ENCODE measurements around the gene KLHL28.

DNA sequence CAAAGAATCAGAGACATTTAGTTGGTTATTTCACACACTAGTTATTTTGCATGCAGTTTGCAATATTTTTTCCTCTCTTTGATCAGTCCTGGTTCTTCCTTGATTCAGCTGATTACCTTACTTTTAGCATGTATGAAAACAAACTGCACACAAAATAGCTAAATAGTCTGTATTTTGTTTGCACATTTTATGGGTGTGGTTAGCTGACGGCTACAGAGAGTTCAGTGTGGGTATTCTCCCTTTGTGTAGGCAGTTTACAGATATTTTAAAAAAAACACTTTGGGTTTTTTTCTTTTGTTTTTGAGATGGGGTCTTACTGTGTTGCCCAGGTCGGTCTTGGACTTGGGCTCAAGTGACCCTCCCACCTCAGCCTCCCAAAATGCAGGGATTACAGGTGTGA is 28.8 kb upstream of the KLHL28 start:
- TF ChIP-seq, protein P1, sequence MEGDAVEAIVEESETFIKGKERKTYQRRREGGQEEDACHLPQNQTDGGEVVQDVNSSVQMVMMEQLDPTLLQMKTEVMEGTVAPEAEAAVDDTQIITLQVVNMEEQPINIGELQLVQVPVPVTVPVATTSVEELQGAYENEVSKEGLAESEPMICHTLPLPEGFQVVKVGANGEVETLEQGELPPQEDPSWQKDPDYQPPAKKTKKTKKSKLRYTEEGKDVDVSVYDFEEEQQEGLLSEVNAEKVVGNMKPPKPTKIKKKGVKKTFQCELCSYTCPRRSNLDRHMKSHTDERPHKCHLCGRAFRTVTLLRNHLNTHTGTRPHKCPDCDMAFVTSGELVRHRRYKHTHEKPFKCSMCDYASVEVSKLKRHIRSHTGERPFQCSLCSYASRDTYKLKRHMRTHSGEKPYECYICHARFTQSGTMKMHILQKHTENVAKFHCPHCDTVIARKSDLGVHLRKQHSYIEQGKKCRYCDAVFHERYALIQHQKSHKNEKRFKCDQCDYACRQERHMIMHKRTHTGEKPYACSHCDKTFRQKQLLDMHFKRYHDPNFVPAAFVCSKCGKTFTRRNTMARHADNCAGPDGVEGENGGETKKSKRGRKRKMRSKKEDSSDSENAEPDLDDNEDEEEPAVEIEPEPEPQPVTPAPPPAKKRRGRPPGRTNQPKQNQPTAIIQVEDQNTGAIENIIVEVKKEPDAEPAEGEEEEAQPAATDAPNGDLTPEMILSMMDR (conservative IDR thresholded peaks at IDR 0.05), result no peak
- no peak for TF ChIP-seq EZH2 (IDR thresholded peaks at IDR 0.05; ENCODE audit: low read depth)
